HTERT RPE-1 (cell line): ENCODE measurements around the gene COX7A2L.

Source experiments
- in situ Hi-C: fragments of 300-500 bp; cut with MboI; formaldehyde crosslinking; loops from 4 replicates; pipeline ENCODE4 v1.14.3; 2020; ENCODE audit warnings: low sequenced_read_pairs

COX7A2L gene

DNA sequence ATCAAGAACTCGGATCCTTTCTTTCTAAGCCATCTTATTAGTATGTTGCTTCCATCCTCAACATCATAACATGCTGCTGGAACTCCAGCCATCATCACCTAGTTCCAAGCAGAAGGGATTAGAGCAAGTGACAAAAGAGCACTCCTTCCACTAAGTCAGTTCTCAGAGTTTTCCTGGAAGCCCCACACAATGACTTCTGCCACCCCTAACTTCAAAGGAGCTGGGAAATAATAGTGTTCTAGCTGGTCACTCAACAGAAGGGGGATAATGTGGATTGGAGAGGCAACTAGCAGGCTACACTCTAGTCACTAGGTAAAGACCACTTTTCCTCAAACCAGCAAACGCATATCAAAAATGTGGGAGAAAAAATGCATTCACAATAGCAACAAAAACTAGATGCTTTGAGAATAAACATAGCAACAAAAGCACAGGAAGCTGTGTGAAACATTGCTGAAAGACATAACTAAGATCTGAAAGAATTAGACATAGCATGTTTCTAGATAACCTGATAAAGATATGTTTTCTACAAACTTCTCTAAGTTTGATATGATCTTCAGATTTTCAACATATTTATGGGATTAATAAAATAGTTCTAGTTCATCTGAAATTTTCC lies 39.5 kb downstream of the COX7A2L start:
- in situ Hi-C loops: no loop called here

GRCh38 chr2:42319265-42319664 lies 41.8 kb downstream of the COX7A2L start:
- in situ Hi-C loops: no loop called here

GRCh38 chr2:42317945-42318344 lies 43.1 kb downstream of the COX7A2L start:
- in situ Hi-C loops: no loop called here

GRCh38 chr2:42317486-42317885 lies 43.5 kb downstream of the COX7A2L start:
- in situ Hi-C loops: no loop called here

DNA sequence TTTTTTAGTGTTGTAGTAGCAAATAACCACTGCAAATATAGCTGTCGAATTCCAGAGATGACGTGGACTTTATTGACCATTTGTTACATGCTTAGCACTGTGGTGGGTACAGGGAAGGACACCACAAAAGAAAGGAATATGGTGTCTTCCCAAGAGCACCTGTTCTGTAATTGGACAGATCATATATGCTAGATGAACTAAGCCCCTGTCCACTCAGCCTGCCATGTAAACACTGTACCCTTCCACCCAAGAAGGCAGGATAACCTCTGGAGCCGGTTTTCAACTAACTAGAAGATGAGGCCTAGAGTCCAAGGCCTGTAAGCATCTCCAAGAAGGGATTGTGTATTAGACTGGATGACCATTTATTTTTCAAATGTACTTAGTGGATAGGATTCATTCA lies 44.1 kb downstream of the COX7A2L start:
- in situ Hi-C loops: no loop called here

DNA sequence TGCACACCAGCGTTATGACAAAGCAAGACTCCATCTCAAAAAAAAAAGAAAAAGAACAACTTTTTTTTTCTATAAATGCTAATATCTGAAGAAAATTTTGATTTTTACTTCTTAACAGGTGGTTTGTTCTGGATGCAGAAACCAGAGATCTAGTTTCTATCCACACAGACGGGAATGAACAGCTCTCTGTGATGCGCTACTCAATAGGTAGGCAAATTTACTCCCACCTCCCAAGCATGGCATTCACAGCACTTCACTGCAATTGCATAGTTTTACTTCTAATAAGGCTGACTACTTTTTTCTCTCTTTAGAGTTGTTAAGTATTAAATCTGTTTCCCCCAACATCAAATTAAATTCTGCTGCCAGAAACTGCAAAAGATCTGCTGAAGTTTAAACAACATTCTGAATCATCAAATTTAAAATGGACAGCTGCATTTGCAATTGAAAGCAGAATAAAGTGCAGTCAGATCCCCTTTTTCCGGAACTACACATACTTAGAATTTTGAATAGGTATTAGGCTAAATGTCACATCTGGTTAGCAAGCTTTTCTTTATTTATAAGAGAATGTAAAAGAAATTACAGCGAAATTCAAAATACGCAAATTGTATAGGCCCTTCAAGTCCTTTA lies 45.1 kb downstream of the COX7A2L start:
- in situ Hi-C loops: no loop called here

DNA sequence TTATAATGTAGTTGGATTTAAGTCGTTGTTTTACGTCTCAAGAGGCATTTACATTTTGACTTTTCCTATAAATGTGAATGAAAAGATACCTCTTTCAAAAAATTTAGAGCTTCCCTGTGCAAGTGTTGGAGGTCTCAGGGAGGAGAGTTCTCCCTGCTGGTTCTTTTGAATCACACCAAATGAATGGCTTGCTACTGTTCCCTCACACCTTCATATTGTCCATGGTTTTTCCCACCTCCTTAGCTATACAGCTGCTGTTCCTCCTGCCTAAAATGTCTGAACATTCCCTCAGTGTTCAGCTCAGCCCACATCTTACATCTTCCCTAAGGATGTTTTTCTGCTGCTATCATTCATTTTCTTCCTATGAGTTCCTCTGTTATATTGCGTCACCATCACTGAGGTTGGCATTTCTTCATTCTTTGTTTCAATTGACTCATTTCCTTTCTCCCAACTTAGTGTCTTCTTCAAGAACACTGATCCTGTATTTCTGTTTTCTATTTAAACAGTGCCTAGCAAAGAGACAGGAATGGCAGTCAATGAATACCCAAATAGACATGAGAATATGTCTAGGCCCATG lies 46.0 kb downstream of the COX7A2L start:
- in situ Hi-C loops: no loop called here

DNA sequence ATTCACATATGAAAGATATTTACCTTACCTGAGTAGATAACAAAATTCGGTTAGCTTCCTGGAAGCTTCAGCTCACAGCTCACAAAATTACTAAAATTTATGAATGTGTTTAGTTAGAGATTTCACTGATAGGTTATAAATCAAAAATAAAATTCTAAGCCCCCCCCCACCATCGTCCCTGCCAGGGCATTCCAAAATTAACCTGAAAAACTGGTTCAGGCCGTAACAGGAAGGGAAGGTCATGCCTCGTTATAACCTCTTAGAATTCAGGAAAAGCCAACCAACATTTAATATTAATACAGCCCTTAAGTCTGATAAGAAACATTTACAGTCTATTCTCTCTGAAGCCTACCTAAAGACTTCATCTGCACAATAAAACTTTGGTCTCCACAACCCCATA lies 48.9 kb downstream of the COX7A2L start:
- in situ Hi-C loops: no loop called here

DNA sequence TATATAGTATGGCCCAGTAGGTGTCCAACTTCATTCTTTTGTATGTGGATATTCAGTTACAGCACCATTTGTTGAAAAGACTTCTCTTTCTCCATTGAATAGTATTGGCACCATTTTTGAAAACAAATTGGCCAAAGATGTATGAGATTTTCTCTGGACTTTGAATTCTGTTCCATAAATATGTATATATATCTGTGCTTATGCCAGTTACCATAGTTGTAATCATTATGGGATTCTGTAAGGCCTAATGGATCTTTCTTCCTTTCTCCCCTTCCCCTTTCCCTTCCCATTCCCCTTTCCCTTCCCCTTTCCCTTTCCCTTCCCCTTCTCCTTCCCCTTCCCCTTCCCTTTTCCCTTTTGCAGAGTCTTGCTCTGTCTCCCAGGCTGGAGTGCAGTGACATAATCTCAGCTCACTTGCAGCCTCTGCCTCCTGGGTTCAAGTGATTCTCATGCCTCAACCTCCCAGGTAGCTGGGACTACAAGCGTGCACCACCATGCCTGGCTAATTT lies 51.0 kb downstream of the COX7A2L start:
- in situ Hi-C loops: no loop called here

DNA sequence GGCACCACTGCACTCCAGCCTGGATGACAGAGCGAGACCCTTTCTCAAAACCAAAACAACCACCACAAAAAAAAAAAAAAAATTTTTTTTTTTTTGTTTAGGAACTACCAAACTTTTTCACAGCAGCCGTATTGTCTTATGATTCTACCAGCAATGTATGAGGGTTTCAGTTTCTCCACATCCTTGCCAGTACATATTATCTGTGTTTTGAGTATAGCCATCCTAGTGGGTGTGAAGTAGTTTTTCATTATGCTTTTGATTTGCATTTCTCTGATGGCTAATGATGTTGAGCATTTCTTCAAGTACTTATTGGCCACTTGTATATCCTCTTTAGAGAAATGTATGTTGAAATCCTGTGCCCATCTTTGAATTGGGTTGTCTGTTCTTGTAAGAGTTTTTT lies 51.7 kb downstream of the COX7A2L start:
- in situ Hi-C loops: no loop called here

DNA sequence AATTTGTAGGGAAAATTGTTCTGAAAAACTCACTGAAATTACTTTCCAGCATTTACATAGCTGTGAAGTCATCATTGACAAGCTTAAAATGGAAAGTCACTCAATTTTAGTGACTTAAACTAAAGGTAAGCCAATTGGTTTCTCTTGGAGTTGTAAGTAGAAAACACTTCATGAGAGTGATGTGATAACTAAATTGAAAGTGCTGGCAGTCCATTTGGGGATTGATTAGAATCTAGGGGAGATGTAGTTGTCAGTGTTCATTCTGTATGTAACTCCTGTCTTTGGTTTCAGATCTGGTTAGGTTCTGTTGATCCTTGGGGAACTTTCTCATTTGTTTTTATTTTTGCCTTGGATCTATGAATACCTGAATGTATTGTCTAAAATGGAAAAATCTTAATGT lies 53.8 kb downstream of the COX7A2L start:
- in situ Hi-C loops: no loop called here

- in situ Hi-C loops: no loop called here
Measured at GRCh38 chr2:42304059-42304713, 56.8 kb downstream of the COX7A2L start.

DNA sequence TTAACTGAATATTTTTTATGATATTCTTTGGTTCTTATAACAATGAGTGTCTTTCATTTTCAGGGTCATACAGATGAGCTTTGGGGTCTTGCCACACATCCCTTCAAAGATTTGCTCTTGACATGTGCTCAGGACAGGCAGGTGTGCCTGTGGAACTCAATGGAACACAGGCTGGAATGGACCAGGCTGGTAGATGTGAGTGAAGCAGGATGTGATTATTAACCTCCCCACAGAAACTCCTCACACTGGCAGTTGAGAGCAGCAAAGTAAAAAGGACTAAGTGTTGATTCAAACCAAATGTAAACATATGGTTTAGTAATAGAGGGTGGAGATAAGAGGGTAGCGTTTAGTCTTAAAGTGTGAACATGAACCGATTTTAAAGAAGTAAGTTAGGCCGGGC lies 57.8 kb downstream of the COX7A2L start:
- in situ Hi-C loops: no loop called here

DNA sequence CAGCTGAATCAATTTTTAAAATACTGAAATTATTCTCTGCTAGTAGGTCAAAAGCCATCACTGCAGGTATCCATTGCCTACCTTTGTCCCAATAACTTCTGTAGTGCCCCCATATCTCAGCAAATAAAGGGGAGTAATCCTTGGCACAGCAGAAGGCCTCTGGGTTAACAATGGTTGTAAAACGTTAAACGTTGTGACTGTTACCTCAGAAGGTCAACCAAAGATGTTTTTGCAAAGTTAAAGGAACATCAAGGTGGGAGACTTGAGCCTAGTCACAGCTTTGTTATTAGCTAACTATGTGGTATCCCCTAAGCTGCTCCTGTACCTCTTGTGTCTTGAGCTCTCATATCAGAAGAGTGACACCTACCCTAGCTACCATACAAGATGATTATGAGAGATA lies 60.5 kb downstream of the COX7A2L start:
- in situ Hi-C loops: no loop called here
